ENCODE data around the gene MPDU1. TPM values are rescaled to one million over a fixed set of nuclear protein-coding genes. Genes with fewer than 3 reads are reported as not detected.

The MPDU1 gene
- total and polyA plus RNA-seq, 2 of the 13 experiments (the other 11 are each of a cell fraction or from before 2014, with no cell fraction given): 112 to 167 TPM

GRCh38 chr17:7572338-7572587 is 11.4 kb upstream of the MPDU1 start (continued):
- TF ChIP-seq HDAC2 (CRISPR knock-in tag; IDR thresholded peaks at IDR 0.05) (peak; percentile 73; the same call in 1 of the 2 replicates), ISL2 (CRISPR knock-in tag; IDR thresholded peaks at IDR 0.05) (no peak), SPEN (CRISPR knock-in tag; IDR thresholded peaks at IDR 0.05; ENCODE audit: low read depth) (peak; percentile 94), ZNF841 (CRISPR knock-in tag; IDR thresholded peaks at IDR 0.05; ENCODE audit: borderline replicate concordance) (no peak), RFXAP (CRISPR knock-in tag; IDR thresholded peaks at IDR 0.05; ENCODE audit: borderline replicate concordance) (no peak; the same call in 1 of the 2 replicates), ZNF674 (CRISPR knock-in tag; IDR thresholded peaks at IDR 0.05; ENCODE audit: low read depth) (no peak), ZHX1 (CRISPR knock-in tag; IDR thresholded peaks at IDR 0.05; ENCODE audit: low read depth) (peak; percentile 11; the same call in 1 of the 2 replicates), ZNF124 (CRISPR knock-in tag; IDR thresholded peaks at IDR 0.05) (0 out of 2 replicates have a peak, but pooled peaks have one; percentile 12), PRPF4 (IDR thresholded peaks at IDR 0.05; ENCODE audit: low read depth, low read length, poor library complexity, severe bottlenecking) (no peak), AHR (CRISPR knock-in tag; IDR thresholded peaks at IDR 0.05) (no peak; the same call in 1 of the 2 replicates), HINFP (CRISPR knock-in tag; IDR thresholded peaks at IDR 0.05; ENCODE audit: low read depth) (peak; percentile 67; the same call in 1 of the 2 replicates), ZSCAN21 (CRISPR knock-in tag; IDR thresholded peaks at IDR 0.05; ENCODE audit: borderline replicate concordance) (no peak), BCLAF1 (IDR thresholded peaks at IDR 0.05) (no peak), ZNF577 (CRISPR knock-in tag; IDR thresholded peaks at IDR 0.05; ENCODE audit: borderline replicate concordance, low read depth) (no peak), ELF1 (CRISPR knock-in tag; IDR thresholded peaks at IDR 0.05) (peak; percentile 94), ZNF501 (CRISPR knock-in tag; IDR thresholded peaks at IDR 0.05) (no peak), ZNF562 (CRISPR knock-in tag; IDR thresholded peaks at IDR 0.05; ENCODE audit: borderline replicate concordance) (no peak)
- TF ChIP-seq, protein P1, sequence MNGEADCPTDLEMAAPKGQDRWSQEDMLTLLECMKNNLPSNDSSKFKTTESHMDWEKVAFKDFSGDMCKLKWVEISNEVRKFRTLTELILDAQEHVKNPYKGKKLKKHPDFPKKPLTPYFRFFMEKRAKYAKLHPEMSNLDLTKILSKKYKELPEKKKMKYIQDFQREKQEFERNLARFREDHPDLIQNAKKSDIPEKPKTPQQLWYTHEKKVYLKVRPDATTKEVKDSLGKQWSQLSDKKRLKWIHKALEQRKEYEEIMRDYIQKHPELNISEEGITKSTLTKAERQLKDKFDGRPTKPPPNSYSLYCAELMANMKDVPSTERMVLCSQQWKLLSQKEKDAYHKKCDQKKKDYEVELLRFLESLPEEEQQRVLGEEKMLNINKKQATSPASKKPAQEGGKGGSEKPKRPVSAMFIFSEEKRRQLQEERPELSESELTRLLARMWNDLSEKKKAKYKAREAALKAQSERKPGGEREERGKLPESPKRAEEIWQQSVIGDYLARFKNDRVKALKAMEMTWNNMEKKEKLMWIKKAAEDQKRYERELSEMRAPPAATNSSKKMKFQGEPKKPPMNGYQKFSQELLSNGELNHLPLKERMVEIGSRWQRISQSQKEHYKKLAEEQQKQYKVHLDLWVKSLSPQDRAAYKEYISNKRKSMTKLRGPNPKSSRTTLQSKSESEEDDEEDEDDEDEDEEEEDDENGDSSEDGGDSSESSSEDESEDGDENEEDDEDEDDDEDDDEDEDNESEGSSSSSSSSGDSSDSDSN (CRISPR knock-in tag; IDR thresholded peaks at IDR 0.05): no peak

Measured in HepG2 (cell line).